Fibroblast of skin of scalp (primary cell): ENCODE results near the gene ENDOG.

Source experiments
- DNase-seq: peaks from one replicate; pipeline ENCODE4 v3.0.0-alpha.2; 2013

ENDOG gene

GRCh38 chr9:128800061-128800460, 18.2 kb upstream of the ENDOG start:
- DNase-seq = no peak

DNA sequence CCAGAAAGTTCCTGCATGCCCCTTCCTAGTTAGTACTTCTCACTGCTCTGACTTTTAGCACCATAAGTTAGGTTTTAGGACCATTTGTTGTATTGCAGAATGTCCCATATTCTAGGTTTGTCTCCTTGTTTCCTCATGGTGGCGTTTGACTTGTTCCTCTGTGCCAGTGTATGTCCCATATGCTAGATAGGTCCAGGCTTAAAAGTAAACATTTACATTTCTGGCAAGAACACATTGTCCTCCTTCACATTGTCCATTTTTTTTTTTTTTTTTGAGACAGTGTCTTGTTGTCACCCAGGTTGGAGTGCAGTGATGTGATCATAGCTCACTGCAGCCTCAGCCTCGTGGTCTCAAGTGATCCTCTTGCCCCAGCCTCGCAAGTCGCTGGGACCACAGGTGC, 15.8 kb upstream of the ENDOG start:
- DNase-seq = no peak

- DNase-seq = no peak
These were observed 12.6 kb upstream of the ENDOG start for GRCh38 chr9:128805661-128806060.

DNA sequence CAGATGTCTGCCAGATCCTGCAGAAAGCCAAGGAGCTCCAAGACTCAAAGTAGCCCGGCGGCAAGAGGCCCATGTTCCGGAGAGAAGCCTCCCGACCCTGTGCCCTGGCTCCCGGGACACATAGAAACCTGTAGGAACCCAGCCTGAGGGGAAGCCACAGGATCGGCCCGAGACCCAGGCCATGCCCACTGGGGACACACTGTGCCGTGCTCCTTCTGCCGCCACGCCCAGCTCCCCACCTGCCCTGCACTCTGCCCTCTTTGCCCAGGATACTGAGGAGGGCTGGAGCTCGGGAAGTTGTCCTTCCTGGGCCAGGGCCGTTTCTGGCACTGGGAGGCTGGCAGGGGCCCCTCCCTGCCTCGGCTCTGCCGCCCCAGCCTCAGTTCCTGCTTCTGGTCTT, 10.5 kb upstream of the ENDOG start:
- no peak for DNase-seq

DNA sequence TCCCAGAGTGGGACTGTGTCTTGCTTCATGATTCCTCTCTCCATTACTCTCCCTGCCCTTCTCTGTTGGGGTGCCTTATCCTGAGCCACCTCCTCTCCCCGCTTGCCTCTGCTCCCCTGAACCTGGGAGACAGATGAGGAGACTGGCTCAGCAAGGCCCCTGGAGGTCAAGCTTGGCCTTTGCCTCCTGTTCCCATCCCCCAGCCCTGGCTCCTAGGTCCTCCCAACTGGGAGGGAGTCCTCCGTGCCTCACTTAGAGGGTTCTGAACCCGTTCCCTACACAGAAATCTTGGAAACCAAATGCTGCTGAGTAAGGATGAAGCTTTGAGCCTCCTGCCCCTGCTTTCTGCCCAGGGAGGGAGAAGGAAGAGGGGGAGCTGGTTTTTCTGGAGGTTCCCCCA, 9.8 kb upstream of the ENDOG start:
- DNase-seq = no peak

GRCh38 chr9:128809036-128809599, 9.2 kb upstream of the ENDOG start:
- no peak for DNase-seq

- DNase-seq = no peak
These were observed 8.5 kb upstream of the ENDOG start for GRCh38 chr9:128809831-128810230.

DNA sequence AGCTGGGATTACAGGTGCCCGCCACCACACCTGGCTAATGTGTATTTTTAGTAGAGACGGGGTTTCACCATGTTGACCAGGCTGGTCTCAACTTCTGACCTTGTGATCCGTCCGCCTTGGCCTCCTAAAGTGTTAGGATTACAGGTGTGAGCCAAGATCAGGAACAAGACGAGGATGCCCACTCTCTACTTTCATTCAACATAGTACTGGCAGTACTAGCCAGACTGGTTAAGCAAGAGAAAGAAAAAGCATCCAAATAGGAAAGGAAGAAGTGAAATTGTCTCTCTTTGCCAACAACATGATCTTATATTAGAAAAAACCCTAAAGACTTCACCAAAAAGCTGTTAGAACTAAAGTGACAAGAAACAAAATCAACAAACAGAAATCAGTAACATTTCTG, 7.4 kb upstream of the ENDOG start:
- no peak for DNase-seq

- DNase-seq = no peak
These were observed 777 bp downstream of the ENDOG start for GRCh38 chr9:128818839-128819715.

DNA sequence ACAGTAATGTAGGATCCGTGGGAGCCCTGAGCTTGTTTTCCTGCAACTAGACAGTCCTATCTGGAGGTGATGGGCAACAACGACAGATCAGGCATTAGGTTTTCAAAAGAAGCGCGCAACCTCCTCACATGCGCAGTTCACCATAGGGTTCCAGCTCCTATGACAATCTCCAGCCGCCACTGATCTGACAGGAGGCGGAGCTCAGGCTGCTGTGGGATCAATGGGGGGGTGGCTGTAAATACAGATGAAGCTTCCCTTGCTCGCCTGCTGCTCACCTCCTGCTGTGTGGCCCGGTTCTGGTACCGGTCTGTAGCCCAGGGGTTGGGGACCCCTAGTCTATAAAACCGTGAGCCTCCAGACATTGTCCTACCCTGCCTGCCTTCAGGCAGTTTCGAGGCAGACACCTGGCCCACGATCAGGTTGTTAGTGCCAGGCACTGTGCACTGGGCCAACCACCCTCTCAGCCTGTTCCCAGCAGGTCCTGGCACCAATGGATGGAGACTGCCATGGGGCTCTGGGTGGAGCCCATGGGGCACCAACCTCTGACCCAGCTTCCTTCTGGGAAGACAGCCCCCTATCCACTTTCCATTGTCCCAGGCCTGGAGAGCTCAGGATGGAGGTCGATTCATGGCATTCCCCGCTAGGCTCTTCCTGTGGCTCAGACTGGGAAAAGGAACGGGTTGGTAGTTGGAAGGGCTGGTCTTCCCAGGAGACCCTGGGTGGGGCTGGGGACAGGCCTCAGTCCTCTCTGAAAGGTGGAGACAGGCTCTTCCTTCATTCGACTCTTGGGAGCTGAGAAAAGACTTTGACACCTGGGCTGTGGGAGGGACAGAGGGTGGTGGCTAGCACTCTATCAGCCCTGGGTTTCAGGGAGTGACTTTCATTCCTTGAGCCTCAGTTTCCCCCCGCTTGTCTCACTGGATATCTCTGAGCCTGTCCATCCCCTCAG, 1.7 kb downstream of the ENDOG start:
- DNase-seq = peak; percentile 30

GRCh38 chr9:128820665-128821583, 2.6 kb downstream of the ENDOG start:
- DNase-seq = no peak

DNA sequence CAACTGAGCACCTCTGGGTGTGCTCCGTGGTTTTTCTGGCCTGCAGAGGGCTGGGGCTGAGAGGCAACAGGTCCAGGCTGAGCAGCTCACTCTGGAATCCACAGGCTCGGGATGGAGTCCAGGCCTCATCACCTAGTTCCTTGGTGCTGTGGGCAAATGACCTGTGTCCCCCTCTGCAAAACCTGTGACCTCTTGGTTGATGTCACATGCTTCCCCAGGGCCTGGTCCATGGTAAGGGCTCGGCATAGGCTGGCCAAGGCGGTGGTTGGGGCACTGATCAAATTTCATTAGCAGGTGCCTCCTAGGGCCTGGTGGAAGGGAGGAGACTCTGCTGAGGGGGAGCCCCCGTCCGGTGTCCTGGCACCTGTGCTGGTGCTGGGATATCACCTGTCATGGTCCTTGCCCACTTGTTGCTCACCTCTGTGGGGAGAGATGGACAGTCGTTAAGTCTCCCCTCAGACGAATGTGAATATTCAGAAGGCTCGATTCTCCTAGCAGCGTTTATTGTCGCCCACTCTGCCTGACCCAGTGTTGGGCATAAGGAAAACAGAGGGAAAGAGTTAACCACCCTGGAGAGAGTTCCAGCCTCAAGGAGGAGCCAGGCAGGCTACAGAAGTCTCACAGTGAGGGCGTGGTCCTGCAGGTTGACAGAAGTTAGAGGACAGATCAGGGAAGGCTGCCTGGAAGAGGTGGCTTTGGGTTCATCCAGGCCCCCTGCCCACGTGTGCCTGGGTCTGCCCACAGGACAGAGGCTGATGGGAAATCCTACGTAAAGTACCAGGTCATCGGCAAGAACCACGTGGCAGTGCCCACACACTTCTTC, 3.5 kb downstream of the ENDOG start:
- DNase-seq = no peak

- no peak for DNase-seq
These were observed 4.2 kb downstream of the ENDOG start for GRCh38 chr9:128822407-128823042.

DNA sequence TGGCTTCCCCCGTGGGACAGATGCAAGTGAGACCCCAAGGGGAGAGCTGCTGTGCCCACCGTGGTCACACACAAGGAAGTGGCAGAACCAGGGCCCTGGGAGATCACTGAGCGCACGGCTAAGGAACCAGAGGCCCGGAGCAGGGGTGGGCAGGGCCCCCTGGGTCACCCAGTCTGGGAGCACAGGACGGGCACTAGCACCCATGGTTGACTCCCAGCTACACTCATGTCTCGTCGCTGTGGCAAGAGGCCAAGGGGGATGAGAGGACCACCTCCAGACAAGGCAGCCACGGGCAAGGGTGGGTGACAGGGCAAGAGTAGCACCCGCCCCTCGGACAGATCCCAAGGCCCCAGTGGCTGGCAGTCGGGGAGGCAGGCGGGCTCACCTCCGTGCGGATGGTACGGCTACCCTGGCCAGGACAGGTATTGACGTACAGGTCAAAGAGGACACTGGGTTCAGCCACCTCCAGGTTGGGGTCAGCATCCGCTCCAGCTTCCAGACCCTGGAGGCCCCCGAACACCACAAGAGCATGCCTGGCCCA, 5.1 kb downstream of the ENDOG start:
- DNase-seq = no peak

GRCh38 chr9:128823903-128824406, 5.7 kb downstream of the ENDOG start:
- no peak for DNase-seq

GRCh38 chr9:128824911-128825310, 6.6 kb downstream of the ENDOG start:
- DNase-seq = no peak

DNA sequence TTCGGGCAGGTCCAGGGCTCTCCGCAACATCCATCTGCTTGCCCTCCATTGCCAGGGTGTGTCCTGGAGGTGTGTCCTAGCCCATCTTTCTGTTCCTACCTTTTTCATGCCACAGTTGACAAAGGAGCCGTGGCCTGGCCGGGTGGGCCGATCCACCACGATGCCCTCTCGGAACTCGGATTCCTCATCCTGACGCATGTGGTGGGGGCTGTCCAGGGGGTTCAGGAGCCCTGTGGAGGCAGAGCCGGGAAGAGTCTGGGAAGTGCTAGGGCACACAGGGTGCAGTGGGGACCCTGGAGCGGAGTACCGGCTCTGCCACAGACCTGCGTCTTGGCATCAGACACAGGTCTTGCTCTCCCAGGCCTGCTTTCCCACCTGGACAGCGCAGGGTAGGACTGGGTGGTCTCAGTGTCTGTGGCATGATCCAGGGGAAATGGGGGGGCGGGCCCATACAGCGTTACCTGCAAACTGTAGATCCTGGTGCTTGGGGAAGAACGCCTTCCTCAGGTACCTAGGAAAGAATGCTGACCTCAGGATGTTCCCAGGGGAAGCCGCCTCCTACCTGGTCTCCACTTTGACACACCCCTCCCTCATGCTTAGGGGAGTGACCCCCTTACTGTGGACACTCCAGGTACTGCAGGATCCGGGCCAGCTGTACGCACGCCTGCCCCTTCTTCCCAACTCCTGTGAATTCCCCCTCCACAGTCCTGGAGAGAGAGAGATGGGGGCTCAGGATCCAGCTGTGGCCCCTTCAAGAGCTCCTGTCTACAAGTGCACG, 7.8 kb downstream of the ENDOG start:
- no peak for DNase-seq

DNA sequence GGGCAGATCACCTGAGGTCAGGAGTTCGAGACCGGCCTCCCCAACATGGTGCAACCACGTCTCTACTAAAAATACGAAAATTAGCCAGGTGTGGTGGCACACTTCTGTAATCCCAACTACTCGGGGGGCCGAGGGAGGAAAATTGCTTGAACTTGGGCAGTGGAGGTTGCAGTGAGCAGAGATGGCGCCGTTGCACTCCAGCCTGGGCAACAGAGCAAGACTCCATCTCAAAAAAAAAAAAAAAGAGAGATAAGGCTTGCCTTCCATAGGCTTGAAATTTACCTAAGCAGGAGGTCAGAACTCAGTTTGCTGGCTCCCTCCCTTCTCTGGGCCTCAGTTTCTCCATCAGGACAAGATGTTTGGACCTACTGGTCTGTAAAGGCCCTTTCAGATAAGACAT, 10.0 kb downstream of the ENDOG start:
- DNase-seq = no peak

DNA sequence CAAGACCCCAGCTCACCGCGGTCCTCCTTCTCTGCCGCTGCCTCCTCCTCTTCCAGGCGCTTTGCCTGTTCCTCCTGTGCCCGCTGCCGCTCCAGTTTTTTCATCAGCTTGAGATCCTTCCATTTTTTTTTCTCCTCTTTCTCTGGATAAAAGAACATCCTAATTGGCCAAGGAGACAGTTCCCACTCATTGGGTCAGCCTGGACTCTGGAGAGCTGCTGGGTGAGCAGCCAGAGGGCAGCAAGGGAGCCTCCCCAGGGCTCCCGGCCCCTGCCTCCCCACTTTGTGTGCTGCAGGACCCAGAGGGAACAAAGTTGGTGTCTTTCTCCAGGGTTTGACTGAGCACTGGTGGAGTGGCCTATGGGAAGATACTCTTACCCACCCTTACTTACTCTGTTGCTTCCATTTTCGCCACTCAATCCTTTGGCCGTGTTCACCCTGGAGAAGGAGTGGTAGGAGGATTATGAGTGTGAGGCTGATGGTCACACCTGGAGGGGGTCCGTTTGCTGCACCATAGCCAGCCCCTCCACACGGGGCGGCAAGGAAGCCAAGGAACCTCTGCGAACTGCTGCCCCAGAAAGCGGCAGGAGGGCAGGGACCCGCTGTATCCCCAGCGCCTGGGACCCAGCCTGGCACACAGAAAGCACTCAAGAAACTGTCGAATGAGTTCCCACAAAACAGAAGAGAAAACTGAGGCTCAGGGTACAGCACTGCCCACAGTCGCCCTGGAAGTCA, 10.6 kb downstream of the ENDOG start:
- DNase-seq = no peak
